Measurements from ENCODE around the gene ELP1.
"Not testable (repeated sequence)": the region's sequence is repeated elsewhere in the genome, so short reads cannot be mapped to it uniquely, and the experiment has no call there.

Gene ELP1

DNA sequence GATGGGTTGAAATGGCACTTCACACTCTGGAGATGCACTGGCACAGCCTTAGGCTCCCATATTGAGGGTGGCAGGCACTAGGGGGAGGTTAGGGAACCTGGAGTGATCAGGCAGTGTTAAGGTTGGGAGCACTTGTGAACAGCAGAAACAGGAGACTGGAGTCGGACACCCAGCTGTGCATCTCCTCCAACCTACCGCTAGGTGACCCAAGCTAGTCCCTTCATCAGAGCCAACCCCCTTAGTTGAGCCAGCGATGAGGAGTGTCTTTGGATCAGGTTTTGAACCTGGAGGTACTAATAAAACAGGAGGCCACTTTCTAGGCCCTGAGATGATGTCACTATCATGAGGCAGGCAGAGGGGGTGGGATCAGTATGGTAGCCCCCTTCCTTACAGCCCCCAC is 79.8 kb downstream of the ELP1 start:
- no peak for DNase-seq (ENCODE audit: low read depth)

DNA sequence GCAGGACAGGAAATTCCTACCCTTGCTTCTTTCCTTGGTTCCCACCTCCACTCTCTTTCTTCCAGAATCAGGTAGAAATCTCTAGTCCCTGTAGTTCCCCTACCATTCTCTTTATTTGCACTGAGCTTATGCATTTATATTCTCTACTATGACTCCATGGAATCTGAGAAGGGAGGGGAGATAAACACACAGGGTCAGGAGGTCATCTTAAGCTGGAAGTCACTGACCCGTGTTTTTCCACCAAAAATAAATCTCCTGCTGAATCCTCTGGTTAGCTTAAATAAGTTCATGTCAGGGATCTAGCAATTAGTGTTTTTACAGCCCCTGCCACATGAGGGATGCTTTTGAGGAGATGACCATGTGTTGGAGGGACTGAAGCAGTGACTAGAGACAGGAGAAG is 81.8 kb downstream of the ELP1 start:
- DNase-seq (ENCODE audit: low read depth) = no peak

DNA sequence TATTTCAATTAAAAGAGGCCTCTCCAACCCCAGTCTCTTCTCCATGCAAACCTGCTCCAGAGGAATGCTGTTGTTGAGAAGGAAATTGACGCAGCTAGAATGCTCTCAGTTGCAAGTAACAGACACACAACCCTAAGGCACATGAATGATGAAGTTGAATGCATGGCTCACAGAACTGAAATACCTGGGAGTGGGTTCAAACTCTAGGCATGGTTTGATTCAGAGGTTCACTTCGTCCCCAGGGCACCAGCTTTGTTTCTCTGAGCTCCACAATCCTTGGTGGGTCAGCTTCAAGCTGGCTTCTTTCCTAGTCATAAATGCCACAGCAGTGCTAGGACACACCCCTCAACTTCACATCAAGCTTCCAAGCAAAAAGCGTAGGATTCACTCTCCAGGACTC is 82.8 kb downstream of the ELP1 start:
- DNase-seq (ENCODE audit: low read depth) = no peak

DNA sequence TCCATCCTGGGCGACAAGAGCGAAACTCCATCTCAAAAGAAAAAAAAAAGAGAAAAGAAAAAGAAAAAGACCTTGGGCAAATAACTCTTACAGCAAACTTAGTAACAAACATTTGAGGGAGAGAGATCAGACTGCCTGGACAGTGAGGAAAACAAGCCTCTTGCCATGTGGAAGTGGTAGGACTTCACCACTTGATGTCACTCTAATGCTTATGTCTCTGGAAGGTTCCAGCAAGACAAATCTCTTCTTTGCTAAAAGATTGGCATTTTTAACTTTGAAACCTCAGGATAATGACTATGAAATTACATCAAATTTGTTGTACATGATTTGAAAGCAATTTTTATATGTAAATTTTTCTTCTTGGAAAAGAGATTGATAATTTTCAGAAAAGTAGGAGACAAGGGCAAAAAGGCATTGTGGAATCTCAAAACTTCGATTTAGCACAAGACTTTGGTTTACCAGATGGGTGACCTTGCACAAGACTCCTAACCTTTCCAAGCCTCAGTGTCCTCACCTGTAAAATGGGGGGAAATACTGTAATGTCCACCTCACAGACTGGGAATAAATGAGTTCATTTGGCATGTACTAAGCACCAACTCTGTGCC is 83.5 kb downstream of the ELP1 start:
- DNase-seq (ENCODE audit: low read depth) = peak; percentile 28

DNA sequence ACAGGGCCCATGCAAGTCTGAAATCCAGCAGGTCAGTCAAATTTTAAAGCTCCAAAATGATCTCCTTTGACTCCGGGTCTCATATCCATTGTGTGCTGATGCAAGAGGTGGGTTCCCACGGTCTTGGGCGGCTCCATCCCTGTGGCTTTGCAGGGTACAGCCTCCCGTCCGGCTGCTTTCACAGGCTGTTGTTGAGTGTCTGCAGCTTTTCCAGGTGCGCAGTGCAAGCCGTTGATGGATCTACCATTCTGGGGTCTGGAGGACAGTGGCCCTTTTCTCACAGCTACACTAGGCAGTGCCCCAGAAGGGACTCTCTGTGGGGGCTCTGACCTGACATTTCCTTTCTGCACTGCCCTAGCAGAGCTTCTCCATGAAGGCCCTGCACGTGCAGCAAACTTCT is 85.6 kb downstream of the ELP1 start:
- DNase-seq (ENCODE audit: low read depth) = not testable (repeated sequence)

DNA sequence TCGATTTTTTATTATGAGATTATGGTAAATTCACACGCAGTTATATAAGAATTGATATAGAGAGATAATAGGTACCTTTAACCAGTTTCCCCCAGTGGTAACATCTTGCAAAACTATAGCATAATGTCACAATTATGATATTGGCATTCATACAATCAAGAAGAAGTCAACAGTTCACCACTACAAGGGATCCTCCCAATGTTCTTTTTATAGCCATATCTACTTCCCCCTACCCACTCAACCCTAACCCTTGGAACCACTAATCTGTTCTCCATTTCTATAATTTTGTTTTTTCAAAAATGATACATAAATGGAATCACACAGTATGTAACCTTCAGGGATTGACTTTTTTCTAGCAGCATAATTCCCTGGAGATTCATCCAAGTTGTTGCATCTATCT is 88.0 kb downstream of the ELP1 start:
- DNase-seq (ENCODE audit: low read depth) = no peak

DNA sequence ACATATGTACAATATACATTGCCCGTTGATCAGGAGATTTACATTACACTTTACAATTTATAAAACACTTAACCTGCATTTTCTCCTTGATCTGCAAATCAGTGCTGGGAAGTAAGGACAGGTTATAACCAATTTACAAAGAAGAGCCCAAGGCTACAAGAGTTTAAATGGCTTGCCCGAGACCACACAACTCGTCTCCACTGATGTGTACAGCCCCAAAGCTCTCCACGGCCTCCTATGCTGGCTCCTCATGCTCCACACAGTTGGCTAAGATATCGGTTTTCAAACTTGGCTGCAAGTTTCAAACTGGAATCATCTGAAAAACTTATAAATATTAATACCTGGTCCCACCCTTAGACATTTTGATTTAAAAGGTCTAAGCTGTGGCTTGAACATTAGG is 88.4 kb downstream of the ELP1 start:
- DNase-seq (ENCODE audit: low read depth) = no peak

DNA sequence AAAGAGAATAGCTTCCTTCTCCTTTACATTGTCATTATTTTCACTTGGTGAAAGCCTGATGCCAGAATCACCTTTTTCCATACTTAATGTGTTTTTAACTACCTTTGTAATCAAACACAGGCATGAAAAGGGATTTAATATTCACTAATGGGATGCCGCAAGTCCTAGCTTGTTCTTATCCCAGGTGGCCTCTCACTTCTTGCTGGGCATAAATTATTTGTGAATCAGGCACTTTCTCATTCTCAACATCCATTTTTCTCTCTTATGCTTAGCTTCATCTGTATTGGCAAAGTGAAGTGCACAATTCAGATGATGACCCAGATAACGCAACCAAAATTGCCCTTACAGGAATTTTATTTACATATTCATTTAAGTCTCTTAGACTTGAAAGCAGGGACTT is 89.1 kb downstream of the ELP1 start:
- no peak for DNase-seq (ENCODE audit: low read depth)

DNA sequence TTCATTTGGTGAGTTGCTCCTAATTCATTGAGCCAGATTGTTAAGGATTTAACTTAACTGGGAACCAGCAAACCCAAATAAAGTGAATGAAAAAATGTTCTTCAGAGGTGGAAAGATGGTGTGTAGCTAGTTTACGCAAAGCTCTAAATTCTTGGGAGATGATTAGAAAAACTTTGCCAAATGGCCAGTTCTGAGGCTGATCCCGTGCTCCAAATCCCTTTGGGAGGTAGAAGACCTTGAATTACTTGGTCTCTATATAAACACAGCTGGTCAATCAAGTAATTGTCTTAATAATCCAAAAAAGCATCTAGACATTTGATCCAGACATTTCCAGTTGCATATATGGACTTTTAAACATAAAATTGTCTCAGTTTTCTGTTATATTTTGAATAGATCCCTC is 89.5 kb downstream of the ELP1 start:
- no peak for DNase-seq (ENCODE audit: low read depth)

DNA sequence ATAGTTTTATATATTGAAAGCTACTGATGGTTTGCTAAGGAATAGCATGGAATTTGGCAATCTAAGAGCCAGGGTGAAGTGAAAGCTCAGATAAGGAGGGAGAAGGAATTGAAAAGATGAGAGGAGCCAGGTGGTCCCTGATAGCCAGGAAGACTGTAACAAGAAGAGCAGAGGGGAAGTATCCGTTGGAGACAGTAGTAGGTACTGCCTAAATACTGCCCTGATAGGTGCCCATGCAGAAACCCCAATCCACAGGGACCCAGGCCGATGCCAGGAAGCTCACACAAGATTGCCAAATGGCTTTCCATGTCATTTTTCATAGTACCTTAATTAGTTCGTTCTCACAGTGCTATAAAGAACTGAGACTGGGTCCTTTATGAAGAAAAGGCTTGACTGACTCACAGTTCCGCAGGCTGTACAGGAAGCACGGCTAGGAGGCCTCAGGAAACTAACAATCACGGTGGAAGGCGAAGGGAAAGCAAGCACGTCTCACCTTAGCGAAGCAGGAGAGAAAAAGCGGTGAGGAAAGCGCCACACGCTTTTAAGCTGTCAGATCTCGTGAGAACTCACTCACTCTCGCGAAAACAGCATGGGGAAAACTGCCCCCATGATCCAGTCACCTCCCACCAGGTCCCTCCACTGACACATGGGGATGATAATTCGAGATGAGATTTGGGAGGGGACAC is 91.2 kb downstream of the ELP1 start:
- DNase-seq (ENCODE audit: low read depth) = no peak

DNA sequence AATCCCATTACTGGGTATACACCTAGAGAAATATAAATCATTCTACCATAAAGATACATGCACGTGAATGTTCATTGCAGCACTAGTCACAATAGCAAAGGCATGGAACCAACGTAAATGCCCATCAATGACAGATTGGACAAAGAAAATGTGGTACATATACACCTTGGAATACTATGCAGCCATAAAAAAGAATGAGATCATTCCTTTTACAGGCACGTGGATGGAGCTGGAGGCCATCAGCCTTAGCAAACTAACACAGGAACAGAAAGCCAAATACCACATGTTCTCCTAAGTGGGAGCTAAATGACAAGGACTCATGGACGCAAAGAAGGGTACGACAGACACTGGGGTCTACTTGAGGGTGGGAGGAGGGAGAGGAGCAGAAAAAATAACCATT is 94.4 kb downstream of the ELP1 start:
- DNase-seq (ENCODE audit: low read depth) = not testable (repeated sequence)

DNA sequence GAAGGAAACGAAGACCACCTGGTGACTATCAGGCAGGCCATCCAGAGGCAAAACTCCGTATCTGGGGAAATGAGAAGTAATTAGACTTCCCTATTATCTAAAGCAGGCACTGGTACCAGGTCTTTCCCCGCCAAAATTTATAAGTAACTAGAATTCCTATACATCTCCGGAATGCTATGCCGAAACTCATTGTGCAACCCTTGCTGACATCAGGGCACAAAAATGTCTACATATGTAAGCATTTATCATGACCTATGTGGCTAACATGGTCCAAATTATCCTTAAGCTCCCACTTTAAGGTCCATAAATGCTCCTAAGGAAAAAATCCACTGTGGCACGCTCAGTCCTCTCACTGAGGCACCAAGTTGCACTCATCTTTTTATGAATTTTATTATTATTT is 95.9 kb downstream of the ELP1 start:
- DNase-seq (ENCODE audit: low read depth) = peak; percentile 30

DNA sequence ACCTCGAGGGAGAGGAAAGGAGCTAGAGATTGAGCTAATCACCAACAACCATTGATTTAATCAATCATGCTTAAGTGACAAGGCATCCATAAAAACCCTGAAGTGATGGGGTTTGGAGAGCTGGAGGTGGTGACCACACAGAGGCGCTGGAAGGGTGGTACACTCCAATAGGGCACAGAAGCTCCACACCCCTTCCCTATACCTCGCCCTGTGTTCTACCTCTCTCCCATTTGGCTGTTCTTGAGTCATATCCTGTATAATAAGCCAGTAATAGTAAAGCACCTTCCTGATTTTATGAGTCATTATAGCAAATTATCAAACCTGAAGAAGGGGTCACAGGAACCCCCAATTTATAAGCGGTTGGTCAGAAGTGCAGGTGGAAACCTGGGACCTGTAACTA is 96.4 kb downstream of the ELP1 start:
- no peak for DNase-seq (ENCODE audit: low read depth)

DNA sequence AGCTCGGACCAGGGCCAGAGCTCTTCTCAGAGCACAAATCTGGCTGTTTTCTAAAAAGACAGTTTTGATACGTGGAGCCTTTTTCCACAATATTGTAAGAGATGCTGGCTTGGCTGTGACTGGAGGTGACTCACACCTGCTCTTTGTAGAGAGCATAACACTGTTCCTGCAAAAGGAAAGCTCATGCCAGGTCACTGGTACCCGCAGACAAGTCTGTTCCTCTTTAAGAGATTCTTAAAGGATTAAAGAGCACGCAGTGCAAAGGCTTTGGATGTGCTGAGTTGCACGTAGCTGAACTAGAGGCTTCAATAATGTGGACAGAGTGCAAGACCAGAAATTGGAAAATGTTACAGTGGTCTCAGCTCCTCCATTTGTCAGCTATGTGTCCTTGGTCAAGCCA is 97.1 kb downstream of the ELP1 start:
- DNase-seq (ENCODE audit: low read depth) = peak; percentile 24

DNA sequence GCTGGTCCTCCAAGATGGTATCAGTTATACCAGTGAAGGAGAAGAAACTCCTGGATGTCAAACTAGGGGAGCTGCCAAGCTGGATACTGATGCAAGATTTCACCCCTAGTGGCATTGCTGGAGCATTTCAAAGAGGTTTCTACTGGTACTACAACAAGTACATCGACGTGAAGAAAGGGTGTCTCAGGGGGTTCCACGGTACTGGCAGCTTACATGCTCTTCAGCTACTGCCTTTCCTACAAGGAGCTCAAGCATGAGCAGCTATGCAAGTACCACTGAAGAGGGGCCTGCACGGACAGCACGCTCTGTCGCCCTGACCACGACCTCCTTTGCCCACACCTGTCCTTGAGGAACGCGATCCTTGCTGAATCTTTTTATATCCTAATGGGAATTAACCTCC is 97.6 kb downstream of the ELP1 start:
- DNase-seq (ENCODE audit: low read depth) = no peak

DNA sequence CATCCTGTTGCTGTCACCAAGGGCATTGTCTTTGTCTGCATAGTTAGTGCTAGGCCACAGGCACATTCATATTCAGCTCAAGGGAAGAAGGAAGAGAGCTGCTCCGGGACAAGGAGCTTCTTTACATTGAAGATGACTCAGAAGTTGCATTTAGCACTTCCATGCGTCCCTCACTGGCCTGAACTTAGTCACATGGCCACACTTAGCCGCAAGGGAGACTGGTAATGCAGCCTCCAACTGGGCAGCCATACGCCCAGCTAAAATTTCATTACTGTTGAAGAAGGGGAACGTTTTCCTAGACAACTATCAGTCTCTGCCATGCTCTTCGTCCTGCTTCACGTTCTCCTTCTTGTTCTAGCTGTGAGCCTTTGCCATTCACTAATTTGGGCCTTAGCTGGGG is 98.1 kb downstream of the ELP1 start:
- no peak for DNase-seq (ENCODE audit: low read depth)

DNA sequence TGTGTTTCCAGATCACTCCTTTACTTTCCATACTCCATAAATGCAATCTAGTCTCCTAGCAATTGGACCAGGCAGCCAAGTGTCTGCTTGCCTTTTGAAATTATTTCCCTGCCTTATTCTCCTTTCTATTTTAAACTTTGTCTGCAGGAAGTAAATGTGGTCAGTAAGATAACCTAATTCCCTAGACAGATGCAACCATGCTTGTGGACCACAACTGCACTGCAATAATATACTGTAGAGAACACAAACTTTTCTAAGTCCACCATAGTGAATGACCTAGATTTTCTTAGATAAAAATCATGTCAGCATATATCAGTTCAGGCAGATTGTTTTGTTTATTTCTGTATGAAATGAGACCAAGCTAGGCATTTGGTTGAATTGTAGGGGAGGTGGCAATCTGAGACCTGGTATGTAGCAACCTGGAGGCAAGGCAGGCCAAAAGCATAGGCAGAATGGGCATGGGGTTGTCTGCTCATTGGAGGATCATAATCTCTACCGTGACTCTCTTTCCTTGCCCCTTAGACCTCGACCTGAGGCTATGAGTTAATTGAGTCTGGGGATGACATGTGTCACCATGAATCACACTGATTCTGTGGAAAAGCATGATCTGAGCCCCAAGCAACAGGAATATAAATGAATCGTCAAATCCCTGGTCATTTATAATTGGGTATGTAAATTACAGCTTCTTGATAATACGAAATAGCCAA is 98.8 kb downstream of the ELP1 start:
- no peak for DNase-seq (ENCODE audit: low read depth)

DNA sequence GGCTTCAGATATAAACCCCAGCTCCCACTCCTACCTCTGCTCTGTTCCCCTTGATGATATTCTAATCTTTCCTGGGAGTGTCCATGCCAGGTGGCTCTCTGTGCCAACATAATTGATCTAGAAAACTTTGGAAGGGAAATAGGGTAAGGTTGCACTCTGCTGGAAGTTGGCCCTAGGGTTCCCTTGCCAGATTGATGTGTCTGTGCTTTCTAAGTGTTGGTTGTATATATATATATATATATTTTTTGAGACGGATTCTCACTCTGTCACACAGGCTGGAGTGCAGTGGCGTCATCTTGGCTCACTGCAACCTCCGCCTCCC is 101.8 kb downstream of the ELP1 start:
- no peak for DNase-seq (ENCODE audit: low read depth)

DNA sequence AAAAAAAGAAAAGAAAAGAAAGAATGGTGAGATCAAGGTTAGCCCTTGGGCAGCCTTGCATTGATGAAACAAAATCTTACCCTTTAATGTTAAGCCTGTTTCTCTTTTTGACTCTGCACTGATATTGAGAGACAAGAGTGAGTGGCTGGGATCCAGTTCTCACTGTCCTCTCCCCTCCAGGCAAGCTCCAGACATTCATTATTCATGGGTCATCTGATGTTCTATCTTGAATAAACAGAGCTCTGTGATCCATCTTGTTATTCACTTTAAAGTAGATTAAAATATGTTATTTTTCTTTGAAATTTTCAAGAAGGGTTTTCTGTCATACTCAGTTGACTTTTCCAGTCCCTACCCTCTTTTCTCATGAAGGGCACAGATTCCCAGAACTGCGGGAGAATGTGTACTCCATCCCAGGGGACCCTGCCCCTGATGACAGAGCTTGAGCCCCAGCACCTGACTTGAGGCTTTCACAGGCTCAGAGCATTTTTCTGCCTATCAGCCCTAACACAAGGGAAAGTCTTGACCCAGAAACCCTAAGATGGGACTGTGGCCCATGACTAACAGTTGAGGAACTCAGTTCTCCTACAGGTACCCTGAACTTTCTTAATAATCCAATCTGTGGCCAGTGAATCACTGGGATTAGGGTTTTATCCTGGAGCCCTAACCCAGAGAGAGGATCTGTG is 102.3 kb downstream of the ELP1 start:
- peak; percentile 39 for DNase-seq (ENCODE audit: low read depth)

DNA sequence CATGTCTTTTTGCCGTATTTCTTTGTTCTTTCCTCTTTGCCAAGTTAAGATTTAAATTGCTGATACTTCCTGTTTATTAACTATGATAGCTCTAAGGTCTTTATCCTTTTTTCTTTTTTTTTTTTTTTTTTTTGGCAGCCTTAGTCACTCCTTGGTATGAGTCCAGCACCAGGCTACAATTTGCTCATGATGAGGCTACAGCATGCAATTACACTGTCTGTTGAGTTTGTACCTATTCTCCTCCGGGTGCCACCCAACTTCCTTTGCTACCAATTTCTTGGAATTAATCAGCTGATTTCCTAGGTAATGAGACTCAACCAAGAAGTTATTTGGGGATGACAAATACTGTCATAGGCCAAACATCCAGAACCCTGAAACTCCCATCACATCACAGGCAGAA is 103.7 kb downstream of the ELP1 start:
- peak; percentile 27 for DNase-seq (ENCODE audit: low read depth)

DNA sequence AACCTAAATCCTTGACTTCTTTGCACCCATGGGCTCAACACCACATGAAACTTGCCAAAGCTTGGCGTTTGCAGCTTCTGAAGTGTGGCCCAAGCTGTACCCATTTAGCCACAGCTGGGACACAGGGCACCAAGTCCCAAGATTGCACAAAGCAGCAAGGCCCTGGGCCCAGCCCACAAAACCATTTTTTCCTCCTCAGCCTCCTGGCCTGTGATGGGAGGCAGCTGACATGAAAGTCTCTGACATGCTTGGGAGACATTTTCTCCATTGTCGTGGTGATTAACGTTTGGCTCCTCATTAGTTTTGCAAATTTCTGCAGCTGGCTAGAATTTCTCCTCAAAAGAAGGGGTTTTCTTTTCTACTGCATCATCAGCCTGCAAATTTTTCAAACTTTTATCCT is 110.1 kb downstream of the ELP1 start:
- no peak for DNase-seq (ENCODE audit: low read depth)

Measured in EH (cell line).